ENCODE results near the gene TTC9.

The TTC9 gene

GRCh38 chr14:70641548-70642302 is at the start of gene TTC9:
Gene TTC9 (plus strand): TSS chr14:70641916. CDS start chr14:70642130, 214 bp downstream.
- peak in 1 of 2 donors; percentile 6 for DNase-seq (ENCODE audit: low read depth in 2 of 2)
- TF ChIP-seq, protein P1, sequence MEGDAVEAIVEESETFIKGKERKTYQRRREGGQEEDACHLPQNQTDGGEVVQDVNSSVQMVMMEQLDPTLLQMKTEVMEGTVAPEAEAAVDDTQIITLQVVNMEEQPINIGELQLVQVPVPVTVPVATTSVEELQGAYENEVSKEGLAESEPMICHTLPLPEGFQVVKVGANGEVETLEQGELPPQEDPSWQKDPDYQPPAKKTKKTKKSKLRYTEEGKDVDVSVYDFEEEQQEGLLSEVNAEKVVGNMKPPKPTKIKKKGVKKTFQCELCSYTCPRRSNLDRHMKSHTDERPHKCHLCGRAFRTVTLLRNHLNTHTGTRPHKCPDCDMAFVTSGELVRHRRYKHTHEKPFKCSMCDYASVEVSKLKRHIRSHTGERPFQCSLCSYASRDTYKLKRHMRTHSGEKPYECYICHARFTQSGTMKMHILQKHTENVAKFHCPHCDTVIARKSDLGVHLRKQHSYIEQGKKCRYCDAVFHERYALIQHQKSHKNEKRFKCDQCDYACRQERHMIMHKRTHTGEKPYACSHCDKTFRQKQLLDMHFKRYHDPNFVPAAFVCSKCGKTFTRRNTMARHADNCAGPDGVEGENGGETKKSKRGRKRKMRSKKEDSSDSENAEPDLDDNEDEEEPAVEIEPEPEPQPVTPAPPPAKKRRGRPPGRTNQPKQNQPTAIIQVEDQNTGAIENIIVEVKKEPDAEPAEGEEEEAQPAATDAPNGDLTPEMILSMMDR (IDR thresholded peaks at IDR 0.05; ENCODE audit: low read depth, low read length): no peak

GRCh38 chr14:70594461-70594860 is 47.3 kb upstream of the TTC9 start:
- DNase-seq (ENCODE audit: low read depth in 2 of 2): no peak
- H3K4me3 ChIP-seq (replicated peaks in 1 of 2; ENCODE audit: low read depth in 2 of 2, low read length in 2 of 2): no peak overlapping the region
- TF ChIP-seq, protein P1 (IDR thresholded peaks at IDR 0.05; ENCODE audit: low read depth, low read length): no peak

More at GRCh38 chr14:70641548-70642302, at the start of gene TTC9:
- peak within 1 kb of the TSS; percentile 48 to 49 for H3K4me3 ChIP-seq (replicated peaks in 1 of 2; ENCODE audit: low read depth in 2 of 2, low read length in 2 of 2)

GRCh38 chr14:70595443-70596185 is 46.1 kb upstream of the TTC9 start:
- DNase-seq (ENCODE audit: low read depth in 2 of 2): peak in 1 of 2 donors; percentile 46
- TF ChIP-seq, protein P1 (IDR thresholded peaks at IDR 0.05; ENCODE audit: low read depth, low read length): no peak
- H3K4me3 ChIP-seq (replicated peaks in 1 of 2; ENCODE audit: low read depth in 2 of 2, low read length in 2 of 2): no peak overlapping the region

DNA sequence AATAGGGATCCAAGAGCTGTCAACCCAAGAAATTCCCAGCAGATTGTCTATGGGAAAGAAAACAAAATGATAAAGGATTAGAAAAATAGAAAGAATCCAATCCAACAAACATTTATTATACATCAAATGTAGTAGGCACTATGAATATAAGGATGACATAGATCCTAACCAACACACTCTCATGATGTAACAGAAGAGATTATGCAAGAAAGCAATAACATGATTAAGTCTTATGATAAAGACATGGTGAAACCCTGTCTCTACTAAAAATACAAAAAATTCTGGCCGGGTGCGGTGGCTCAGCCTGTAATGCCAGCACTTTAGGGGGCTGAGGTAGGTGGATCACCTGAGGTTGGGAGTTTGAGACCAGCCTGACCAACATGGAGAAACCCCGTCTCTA is 44.0 kb upstream of the TTC9 start:
- DNase-seq (ENCODE audit: low read depth in 2 of 2): no peak
- H3K4me3 ChIP-seq (replicated peaks in 1 of 2; ENCODE audit: low read depth in 2 of 2, low read length in 2 of 2): no peak overlapping the region
- TF ChIP-seq, protein P1 (IDR thresholded peaks at IDR 0.05; ENCODE audit: low read depth, low read length): no peak

- TF ChIP-seq, protein P1 (IDR thresholded peaks at IDR 0.05; ENCODE audit: low read depth, low read length): no peak
- peak overlapping the region in 1 of 2 donors; percentile 90 for H3K4me3 ChIP-seq (replicated peaks in 1 of 2; ENCODE audit: low read depth in 2 of 2, low read length in 2 of 2)
- no peak for DNase-seq (ENCODE audit: low read depth in 2 of 2)
Observed at GRCh38 chr14:70599345-70599744, 42.4 kb upstream of the TTC9 start.

DNA sequence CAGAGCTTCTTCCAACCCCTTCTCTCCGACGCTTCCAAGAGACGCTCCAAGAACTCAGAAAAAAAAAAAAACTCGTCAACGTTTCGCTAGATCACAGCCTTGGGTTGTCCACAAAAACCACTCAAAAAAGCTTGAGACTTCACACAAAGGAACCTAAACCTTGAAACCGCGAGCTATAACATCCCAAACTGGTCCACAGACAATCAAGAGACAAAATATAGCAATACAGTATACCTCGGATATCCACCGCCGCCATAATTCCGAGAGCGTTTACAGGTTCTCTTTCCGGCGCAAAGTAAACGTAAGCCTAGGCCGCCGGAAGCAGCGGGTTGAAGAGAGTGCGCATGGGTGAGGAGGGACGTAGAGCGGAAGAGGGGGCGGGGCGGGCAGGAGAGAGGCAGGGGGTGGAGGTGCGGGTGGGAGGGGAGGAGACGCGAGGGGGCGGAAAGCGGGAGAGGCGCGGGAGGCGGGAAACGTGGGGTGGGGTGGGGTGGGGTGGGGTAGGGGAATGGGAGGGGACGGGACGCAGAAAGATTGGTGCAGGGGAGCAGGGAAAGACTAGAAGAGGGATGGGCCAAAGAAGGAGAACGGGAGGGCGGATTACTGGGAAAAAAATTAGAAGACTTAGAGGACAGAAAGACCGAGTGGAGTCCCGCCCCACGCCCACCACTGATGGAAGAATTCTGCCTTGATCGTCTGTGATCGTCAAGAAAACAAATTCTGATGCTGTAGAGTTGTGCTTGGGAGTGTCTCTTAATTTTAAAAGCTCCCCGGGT is 41.1 kb upstream of the TTC9 start, which contains the start of gene MED6:
MED6 (minus strand) TSS at position 274 of the 776 bp plus-strand sequence; CDS start at position 256, 18 bp downstream.
- peak; percentile 93 for DNase-seq (ENCODE audit: low read depth in 2 of 2)
- peak within 1 kb of the TSS; percentile 61 to 90 for H3K4me3 ChIP-seq (replicated peaks in 1 of 2; ENCODE audit: low read depth in 2 of 2, low read length in 2 of 2)
- TF ChIP-seq, protein P1 (IDR thresholded peaks at IDR 0.05; ENCODE audit: low read depth, low read length): no peak

Measured in cardiac fibroblast (primary cell).